ENCODE data around the gene UCHL1. TPM values are rescaled to one million over a fixed set of nuclear protein-coding genes. Genes with fewer than 3 reads are reported as not detected.

UCHL1 gene
- total RNA-seq, 1 experiment from 2014 or later: 0.54 TPM

DNA sequence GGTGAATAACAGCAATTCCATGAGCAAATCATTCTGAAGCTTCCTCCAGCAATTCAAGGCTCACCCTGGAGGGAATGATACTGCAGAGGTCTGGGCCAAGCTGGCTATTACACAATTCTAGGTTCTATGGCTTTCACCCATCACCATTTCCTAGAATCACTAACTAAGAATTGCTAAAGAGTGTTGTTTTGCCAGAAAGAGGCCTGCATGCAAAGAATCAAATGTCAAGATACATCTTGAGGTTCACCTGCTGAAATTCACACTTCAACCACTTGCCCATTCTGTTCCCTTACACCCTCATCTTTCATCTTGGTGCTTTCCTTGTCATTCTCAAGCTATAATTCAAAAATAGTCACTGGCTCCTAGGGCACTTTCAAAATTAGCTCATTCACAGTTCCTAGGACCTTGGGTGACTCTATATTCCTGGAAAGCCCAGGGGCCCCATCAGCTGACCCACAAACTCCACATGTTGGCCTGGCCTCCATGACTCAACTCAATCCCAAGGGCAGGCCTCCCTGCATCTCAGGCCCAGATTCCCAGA lies 49.4 kb upstream of the UCHL1 start:
- Histone ChIP-seq H3K4me2 (ENCODE audit: low read length) (0 out of 2 replicates have a peak overlapping the region, but pooled peaks have one; percentile 55), H3K79me2 (ENCODE audit: insufficient read depth, low read length) (peaks cover 100% of the 10 kb centered on the region), H4K20me1 (ENCODE audit: insufficient read depth) (no peaks in the 10 kb centered on the region; the same call in 1 of the 2 replicates), H3K4me3 (replicated peaks in 1 of 2; ENCODE audit: low read depth in 1 of 2, low read length in 2 of 2) (no peak overlapping the region), H2AFZ (ENCODE audit: low read depth, low read length, poor library complexity, severe bottlenecking) (no peak overlapping the region), H3K36me3 (ENCODE audit: control insufficient read depth in 1 of 2, insufficient read depth in 2 of 2, low read length in 2 of 2) (no peaks in the 10 kb centered on the region), H3K9me3 (ENCODE audit: control insufficient read depth in 1 of 2, insufficient read depth in 1 of 2, low read depth in 1 of 2, low read length in 2 of 2) (no peaks in the 10 kb centered on the region), H3K9ac (ENCODE audit: low read length) (no peak overlapping the region), H3K9me2 (ENCODE audit: insufficient read depth) (no peaks in the 10 kb centered on the region), H3K27me3 (ENCODE audit: insufficient read depth, low read length) (no peaks in the 10 kb centered on the region), H3K4me1 (ENCODE audit: control insufficient read depth in 1 of 2, insufficient read depth in 2 of 2, low read length in 2 of 2) (peaks cover 60 to 81% of the 10 kb centered on the region in 2 experiments), H3K27ac (ENCODE audit: low read depth, low read length) (no peak overlapping the region)
- intact Hi-C loops (cut with micrococcal nuclease): no loop called here
- TF ChIP-seq RAD21 (IDR thresholded peaks at IDR 0.05; ENCODE audit: low read depth) (no peak), ZFX (IDR thresholded peaks at IDR 0.05) (no peak), SP1 (IDR thresholded peaks at IDR 0.05; ENCODE audit: low read depth) (no peak), ZNF274 (IDR thresholded peaks at IDR 0.05; ENCODE audit: low read depth, low read length) (no peak), SRF (IDR thresholded peaks at IDR 0.05; ENCODE audit: low read depth) (no peak), TCF7L2 (IDR thresholded peaks at IDR 0.05; ENCODE audit: borderline replicate concordance, extremely low read depth, insufficient read depth, insufficient read length) (no peak), FOSL1 (IDR thresholded peaks at IDR 0.05; ENCODE audit: low read depth) (no peak)
- TF ChIP-seq, protein P1, sequence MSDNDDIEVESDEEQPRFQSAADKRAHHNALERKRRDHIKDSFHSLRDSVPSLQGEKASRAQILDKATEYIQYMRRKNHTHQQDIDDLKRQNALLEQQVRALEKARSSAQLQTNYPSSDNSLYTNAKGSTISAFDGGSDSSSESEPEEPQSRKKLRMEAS (IDR thresholded peaks at IDR 0.05): no peak
- ATAC-seq (no peak), DNase-seq (ENCODE audit: low read depth, low spot score) (no peak)
- BruUV-seq (replicated peaks): no TSS peak
- ChIA-PET RAD21 (ENCODE audit: low non-redundant PET in 1 of 2, low total read pairs in 2 of 2, uncharacterized antibody in 2 of 2, unreplicated experiment in 2 of 2) (no interaction called here), POLR2A (no interaction called here), CTCF (no interaction called here)

DNA sequence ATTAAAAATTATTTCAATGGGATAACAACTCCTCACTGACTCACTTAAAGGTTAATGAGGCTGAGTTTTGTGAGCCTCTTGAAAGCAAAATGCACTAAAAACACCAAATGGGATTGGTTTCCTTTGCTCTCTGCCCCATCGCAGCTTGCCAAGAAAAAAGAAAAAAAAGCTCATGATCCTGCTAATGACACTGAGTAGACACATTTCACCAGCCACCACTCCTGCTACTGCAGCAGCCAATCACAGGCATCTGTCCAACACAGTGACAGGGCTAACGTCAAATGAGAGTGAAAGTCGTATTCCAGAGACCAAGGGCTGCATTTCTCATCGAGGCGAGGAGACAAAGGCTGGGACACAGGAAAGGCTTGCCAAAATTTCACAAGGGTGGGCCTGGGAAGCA lies 47.5 kb upstream of the UCHL1 start:
- Histone ChIP-seq H3K4me3 (replicated peaks in 1 of 2; ENCODE audit: low read depth in 1 of 2, low read length in 2 of 2) (no peak overlapping the region), H3K9me3 (ENCODE audit: control insufficient read depth in 1 of 2, insufficient read depth in 1 of 2, low read depth in 1 of 2, low read length in 2 of 2) (no peaks in the 10 kb centered on the region), H4K20me1 (ENCODE audit: insufficient read depth) (no peaks in the 10 kb centered on the region), H3K9me2 (ENCODE audit: insufficient read depth) (no peaks in the 10 kb centered on the region), H3K27me3 (ENCODE audit: insufficient read depth, low read length) (no peaks in the 10 kb centered on the region), H3K4me1 (ENCODE audit: control insufficient read depth in 1 of 2, insufficient read depth in 2 of 2, low read length in 2 of 2) (peaks cover 56 to 81% of the 10 kb centered on the region in 2 experiments), H3K27ac (ENCODE audit: low read depth, low read length) (peak overlapping the region; percentile 22; the same call in 1 of the 2 replicates), H3K79me2 (ENCODE audit: insufficient read depth, low read length) (peaks cover 98% of the 10 kb centered on the region), H2AFZ (ENCODE audit: low read depth, low read length, poor library complexity, severe bottlenecking) (no peak overlapping the region), H3K36me3 (ENCODE audit: control insufficient read depth in 1 of 2, insufficient read depth in 2 of 2, low read length in 2 of 2) (no peaks in the 10 kb centered on the region), H3K4me2 (ENCODE audit: low read length) (peak overlapping the region; percentile 55), H3K9ac (ENCODE audit: low read length) (0 out of 2 replicates have a peak overlapping the region, but pooled peaks have one; percentile 2)
- peak; percentile 33; the same call in 1 of the 2 replicates for ATAC-seq
- ChIA-PET POLR2A (no interaction called here), RAD21 (ENCODE audit: low non-redundant PET in 1 of 2, low total read pairs in 2 of 2, uncharacterized antibody in 2 of 2, unreplicated experiment in 2 of 2) (interaction anchor here in 1 of 2 experiments (0.7 kb wide), 1 partner anchor 50 kb away, joined by 3 read pairs; no protein-coding TSS in a partner anchor), CTCF (interaction anchor here (2.4 kb wide), 1 partner anchor 233 kb away, joined by 11 read pairs; no protein-coding TSS in a partner anchor)
- intact Hi-C loops (cut with micrococcal nuclease): no loop called here
- no peak for DNase-seq (ENCODE audit: low read depth, low spot score)
- no TSS peak for BruUV-seq (replicated peaks)
- TF ChIP-seq YY1 (IDR thresholded peaks at IDR 0.05; ENCODE audit: extremely low read depth, insufficient replicate concordance, low read depth, low read length) (no peak), EGR1 (IDR thresholded peaks at IDR 0.05; ENCODE audit: low read depth) (no peak), CEBPB (IDR thresholded peaks at IDR 0.05; ENCODE audit: low read depth) (no peak), FOSL1 (IDR thresholded peaks at IDR 0.05; ENCODE audit: low read depth) (no peak), POLR2AphosphoS5 (IDR thresholded peaks at IDR 0.05; ENCODE audit: low read depth, low read length) (no peak), ZFX (IDR thresholded peaks at IDR 0.05) (no peak), TCF7L2 (IDR thresholded peaks at IDR 0.05; ENCODE audit: borderline replicate concordance, extremely low read depth, insufficient read depth, insufficient read length) (no peak), EZH2phosphoT487 (IDR thresholded peaks at IDR 0.05; ENCODE audit: borderline replicate concordance) (no peak), EZH2 (IDR thresholded peaks at IDR 0.05) (no peak)
- TF ChIP-seq, protein P1 (IDR thresholded peaks at IDR 0.05): no peak
- TF ChIP-seq, protein P2, sequence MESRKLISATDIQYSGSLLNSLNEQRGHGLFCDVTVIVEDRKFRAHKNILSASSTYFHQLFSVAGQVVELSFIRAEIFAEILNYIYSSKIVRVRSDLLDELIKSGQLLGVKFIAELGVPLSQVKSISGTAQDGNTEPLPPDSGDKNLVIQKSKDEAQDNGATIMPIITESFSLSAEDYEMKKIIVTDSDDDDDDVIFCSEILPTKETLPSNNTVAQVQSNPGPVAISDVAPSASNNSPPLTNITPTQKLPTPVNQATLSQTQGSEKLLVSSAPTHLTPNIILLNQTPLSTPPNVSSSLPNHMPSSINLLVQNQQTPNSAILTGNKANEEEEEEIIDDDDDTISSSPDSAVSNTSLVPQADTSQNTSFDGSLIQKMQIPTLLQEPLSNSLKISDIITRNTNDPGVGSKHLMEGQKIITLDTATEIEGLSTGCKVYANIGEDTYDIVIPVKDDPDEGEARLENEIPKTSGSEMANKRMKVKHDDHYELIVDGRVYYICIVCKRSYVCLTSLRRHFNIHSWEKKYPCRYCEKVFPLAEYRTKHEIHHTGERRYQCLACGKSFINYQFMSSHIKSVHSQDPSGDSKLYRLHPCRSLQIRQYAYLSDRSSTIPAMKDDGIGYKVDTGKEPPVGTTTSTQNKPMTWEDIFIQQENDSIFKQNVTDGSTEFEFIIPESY (IDR thresholded peaks at IDR 0.05; ENCODE audit: extremely low read depth, insufficient replicate concordance, low read length): no peak
